GM10248 (cell line): ENCODE data around the gene TMEM109.

ENCODE experiments used
- CTCF ChIA-PET: fragments of 300-600 bp; sonication (Branson Sonifier 250); formaldehyde crosslinking; extraction: SDS; loops from one replicate; lab custom pipeline; 2021; ENCODE audit warnings: antibody characterized with exemption; lab: Yijun Ruan, JAX
- POLR2A ChIA-PET: fragments of 350-650 bp; sonication (Branson Sonifier 250); formaldehyde crosslinking; extraction: SDS; loops from one replicate; lab custom pipeline; 2020; ENCODE audit warnings: antibody characterized with exemption; lab: Yijun Ruan, JAX
- DNase-seq: peaks from one replicate; pipeline ENCODE4 v3.0.0; 2012; ENCODE audit errors: extremely low spot score
- CTCF ChIP-seq: IDR thresholded peaks from 2 replicates; pipeline ENCODE4 v1.5.1; 2012; ENCODE audit warnings: mild to moderate bottlenecking, low read depth; ENCODE audit errors: extremely low read depth, missing control alignments, control extremely low read depth

TMEM109 gene

DNA sequence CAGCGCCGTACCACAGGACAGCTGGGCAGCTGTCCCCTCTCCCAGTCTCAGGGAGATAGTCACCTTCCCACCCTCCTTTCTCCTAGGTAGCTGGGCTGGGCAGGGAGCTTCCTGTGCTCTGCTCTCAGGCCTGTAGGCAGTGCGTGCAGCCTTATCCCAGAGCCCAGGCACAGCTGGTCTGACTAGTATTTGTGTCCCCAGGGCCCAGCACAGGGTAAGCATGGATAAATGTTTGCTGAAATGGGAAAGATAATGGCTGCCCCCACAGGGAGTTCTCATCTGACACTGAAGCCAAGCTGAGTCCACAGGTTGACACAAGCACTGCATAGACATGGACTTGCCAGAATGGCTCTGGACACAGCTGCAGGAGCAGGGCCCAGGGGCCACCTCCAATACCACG, 28.3 kb downstream of the TMEM109 start:
- no peak for TF ChIP-seq CTCF
- ChIA-PET POLR2A (interaction anchor here (1.1 kb wide), 1 partner anchor 12 kb away, joined by 3 read pairs; no protein-coding TSS in a partner anchor), CTCF (interaction anchor here (1.0 to 2.8 kb wide), 6 partner anchors 8 to 167 kb away, joined by 3 to 9 read pairs (median 4); no protein-coding TSS in a partner anchor)
- no peak for DNase-seq

- POLR2A ChIA-PET: interaction anchor here (1.1 kb wide), 1 partner anchor 11 kb away, joined by 3 read pairs; no protein-coding TSS in a partner anchor
- CTCF ChIA-PET: interaction anchor here (1.2 to 2.8 kb wide), 6 partner anchors 8 to 170 kb away, joined by 3 to 9 read pairs (median 4); no protein-coding TSS in a partner anchor
- TF ChIP-seq CTCF: no peak
- no peak for DNase-seq
Observed at GRCh38 chr11:60942970-60943565, 29.1 kb downstream of the TMEM109 start.

- ChIA-PET CTCF (interaction anchor here (1.0 to 2.4 kb wide), 5 partner anchors 10 to 31 kb away, joined by 3 to 8 read pairs (median 5); partner anchors contain the start of gene TMEM109), POLR2A (no interaction called here)
- DNase-seq: no peak
Observed at GRCh38 chr11:60944490-60945294, 30.7 kb downstream of the TMEM109 start.

DNA sequence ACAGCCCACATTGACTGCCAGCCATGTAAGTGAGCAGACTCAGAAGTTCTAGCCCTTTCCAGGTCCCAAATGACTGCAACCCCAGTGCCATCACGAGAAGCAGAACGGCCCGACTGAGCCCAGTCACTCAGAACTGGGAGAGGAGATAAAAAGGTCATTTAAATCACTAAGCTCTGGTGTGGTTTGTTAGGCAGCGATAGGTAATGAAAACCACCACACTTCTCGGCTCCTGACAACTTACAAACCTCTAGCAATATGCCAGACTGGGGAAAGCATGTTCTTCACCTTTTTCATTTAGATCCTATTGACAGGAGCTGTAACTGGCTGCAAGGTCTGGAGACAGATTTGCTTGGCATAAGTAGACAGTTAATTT, 31.3 kb downstream of the TMEM109 start:
- ChIA-PET CTCF (interaction anchor here (0.9 to 2.4 kb wide), 8 partner anchors 9 to 243 kb away, joined by 3 to 8 read pairs (median 4); partner anchors contain the start of gene TMEM109), POLR2A (interaction anchor here (0.7 kb wide), 1 partner anchor 30 kb away, joined by 3 read pairs; no protein-coding TSS in a partner anchor)
- no peak for DNase-seq
- TF ChIP-seq CTCF: no peak

More at GRCh38 chr11:60944490-60945294, 30.7 kb downstream of the TMEM109 start:
- peak; percentile 18 for TF ChIP-seq CTCF

DNA sequence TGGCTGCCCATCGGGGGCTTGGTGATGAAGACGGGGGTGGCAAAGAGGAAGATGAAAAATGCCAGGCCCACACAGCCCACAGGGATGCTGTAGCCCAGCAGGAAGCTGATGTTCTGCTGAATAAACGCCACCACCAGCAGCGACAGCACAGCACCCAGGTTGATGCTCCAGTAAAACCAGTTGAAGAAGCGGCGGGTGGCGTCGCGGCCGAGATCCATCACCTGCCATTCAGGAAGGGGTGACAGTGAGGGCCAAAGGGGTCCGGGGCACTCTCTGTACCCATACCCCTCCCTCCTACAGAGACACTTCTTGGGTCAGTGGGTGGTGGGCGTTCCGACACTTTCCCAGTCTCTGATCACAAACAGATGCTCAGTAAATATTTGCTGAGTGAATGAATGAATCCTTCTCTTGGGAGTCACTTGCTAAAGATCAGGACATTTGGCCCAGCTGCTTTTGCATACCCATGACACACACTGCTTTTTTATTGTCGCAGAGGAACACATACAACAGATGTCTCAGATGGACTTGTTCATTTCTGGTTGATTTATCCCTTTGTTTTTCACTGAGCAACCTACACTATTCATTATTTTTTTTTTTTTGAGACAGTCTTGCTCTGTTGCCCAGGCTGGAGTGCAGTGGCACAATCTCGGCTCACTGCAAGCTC, 32.8 kb downstream of the TMEM109 start:
- TF ChIP-seq CTCF: no peak
- ChIA-PET CTCF (interaction anchor here (1.2 to 2.4 kb wide), 4 partner anchors 10 to 184 kb away, joined by 4 to 8 read pairs (median 6); partner anchors contain the start of gene TMEM109), POLR2A (no interaction called here)
- no peak for DNase-seq

- DNase-seq: no peak
- no peak for TF ChIP-seq CTCF
- CTCF ChIA-PET: interaction anchor here (0.9 to 4.3 kb wide), 5 partner anchors 23 to 384 kb away, joined by 3 to 15 read pairs (median 4); partner anchors contain the start of gene CD6
- POLR2A ChIA-PET: no interaction called here
Observed at GRCh38 chr11:60947700-60948099, 33.7 kb downstream of the TMEM109 start.
